ENCODE results near the gene LSM12.

Gene LSM12

DNA sequence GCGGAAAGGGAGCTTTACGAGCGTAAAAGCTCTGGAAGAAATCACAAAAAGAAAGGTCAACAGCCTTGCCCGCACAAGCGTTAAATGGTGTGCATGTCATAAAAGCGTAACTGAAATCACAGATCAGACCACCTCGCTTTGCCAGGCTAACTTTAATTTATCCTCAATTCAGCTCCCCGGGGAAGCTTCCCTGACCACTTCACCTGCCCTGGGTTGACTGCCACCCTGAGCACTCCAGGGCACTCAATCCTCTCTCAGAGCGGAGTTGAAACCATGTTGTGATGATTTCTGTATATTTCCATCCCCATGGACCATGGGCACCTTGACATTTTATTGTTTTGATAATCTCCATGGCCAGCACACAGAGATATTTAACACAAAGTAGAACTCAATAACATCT is 78.2 kb downstream of the LSM12 start:
- DNase-seq (ENCODE audit: low read depth in 2 of 3, low spot score in 2 of 3): no peak

DNA sequence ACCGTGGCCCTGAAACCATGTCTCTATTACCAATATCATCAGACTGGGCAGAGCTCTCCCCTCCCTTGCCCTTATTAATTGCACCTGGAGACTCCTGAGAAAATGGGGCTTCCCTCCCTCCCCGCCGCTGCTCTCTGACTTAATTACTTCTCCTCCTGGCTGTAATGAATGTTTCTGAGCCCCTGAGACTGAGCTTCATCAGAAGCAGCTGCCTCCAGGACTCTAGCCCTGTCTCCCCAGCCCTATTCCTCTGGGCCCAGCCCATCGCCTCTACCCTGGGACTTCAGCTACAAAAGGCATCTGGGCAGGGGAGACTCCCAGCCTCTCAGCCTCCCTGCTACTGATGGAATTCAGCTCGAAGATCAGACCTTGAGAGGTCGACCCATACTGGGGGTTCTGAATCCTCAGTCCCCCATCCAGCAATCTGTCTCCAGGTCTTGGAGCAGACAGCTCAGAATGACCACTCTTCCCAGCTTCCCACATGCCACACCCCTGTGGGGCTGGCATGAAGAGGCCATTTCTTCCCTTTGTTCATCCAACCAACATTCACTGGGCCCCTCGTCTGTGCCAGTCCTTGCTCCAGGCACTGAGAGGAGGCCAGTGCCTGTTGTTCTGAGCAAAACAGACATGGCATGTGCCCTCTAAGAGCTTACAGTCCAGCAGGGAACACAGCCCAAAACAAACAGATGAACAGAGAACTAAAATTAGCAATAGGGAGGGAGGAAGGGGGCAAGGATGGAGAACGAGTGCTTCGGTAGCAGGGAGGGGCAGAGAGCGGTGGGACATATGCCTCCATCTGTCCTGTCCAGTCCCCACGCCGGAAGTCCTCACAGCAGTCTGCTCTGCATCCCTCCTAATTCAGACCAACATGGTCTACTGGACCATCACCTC is 79.1 kb downstream of the LSM12 start:
- no peak for DNase-seq (ENCODE audit: low read depth in 2 of 3, low spot score in 2 of 3)

DNA sequence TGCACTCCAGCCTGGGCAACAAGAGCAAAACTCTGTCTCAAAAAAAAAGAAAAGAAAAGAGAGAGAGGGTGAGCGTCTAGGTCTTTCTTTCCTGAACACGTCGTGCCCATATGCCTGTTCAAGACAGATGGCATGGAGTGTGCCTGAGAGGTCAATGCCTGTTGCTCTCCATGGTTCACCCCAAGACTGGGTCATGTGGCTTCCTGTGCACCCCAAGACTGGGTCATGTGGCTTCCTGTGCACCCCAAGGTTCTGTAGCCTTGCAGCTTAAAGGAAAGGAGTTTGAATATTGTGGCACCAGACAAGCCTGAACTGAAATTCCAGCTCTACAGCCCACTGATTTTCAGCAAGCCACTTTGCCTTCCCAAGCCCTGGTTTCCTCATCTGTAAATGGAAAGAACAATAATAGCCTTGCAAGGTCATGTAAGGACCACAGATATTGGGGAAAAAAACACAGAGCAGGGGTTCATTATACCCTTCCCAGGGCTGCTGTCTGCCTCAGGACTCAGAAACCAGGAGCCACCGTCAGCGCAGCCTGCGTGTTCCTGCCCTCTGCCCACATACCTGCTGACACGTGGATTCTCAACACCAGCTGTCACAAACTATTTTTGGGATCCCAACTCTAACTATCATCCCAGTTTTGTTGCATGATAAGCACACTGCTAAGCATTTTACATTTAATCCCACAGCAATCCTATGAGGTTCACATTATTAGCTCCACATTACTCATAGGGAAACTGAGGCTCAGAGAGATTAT is 80.1 kb downstream of the LSM12 start:
- no peak for DNase-seq (ENCODE audit: low read depth in 2 of 3, low spot score in 2 of 3)

DNA sequence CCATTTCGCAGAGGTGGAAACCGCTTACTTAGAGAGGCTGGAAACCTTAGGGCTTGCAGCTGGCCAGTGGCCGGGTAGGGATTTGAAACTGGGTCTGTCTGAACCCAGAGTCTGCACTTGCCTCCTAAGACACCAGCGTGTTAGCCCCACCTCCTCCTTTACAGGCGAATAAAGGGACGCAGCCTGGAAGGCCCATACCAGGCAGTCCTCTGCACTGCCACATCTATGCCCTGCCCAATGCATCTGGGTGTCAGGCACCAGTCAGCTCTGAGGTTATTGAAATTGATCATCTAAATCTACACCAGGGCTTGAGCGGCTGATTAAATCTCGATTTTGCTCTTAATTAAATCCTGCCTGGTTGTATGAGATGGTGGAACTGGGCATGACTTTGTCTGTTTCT is 82.0 kb downstream of the LSM12 start:
- no peak for DNase-seq (ENCODE audit: low read depth in 2 of 3, low spot score in 2 of 3)
